ENCODE results near the gene SIX5. TPM values are rescaled to one million over a fixed set of nuclear protein-coding genes. Genes with fewer than 3 reads are reported as not detected.
"Not testable (repeated sequence)": the region's sequence is repeated elsewhere in the genome, so short reads cannot be mapped to it uniquely, and the experiment has no call there.

SIX5 gene
- total RNA-seq, 1 experiment from 2014 or later = 9.3 TPM

GRCh38 chr19:45752639-45753038 lies 16.4 kb downstream of the SIX5 start:
- no peak for ATAC-seq
- no peak overlapping the region for H3K4me3 ChIP-seq (ENCODE audit: low read length)

GRCh38 chr19:45751483-45751882 lies 17.6 kb downstream of the SIX5 start:
- DNase-seq; H3K9me2 ChIP-seq (replicated peaks; ENCODE audit: low read length); H3K9ac ChIP-seq (ENCODE audit: low read length); H3F3A ChIP-seq (ENCODE audit: low read length, unreplicated experiment); H3K27ac ChIP-seq (ENCODE audit: low read length); H3K4me3 ChIP-seq (ENCODE audit: low read length); ATAC-seq; H3K79me2 ChIP-seq (ENCODE audit: low read length); H3K4me2 ChIP-seq (ENCODE audit: low read length); intact Hi-C loops (cut with micrococcal nuclease); BruUV-seq (replicated peaks); POLR2A ChIA-PET (ENCODE audit: unreplicated experiment); H2AFZ ChIP-seq (ENCODE audit: low read length); H4K20me1 ChIP-seq (ENCODE audit: low read length); H3K27me3 ChIP-seq (ENCODE audit: low read length); CTCF ChIA-PET; H3K36me3 ChIP-seq (ENCODE audit: low read depth, low read length); H3K4me1 ChIP-seq (ENCODE audit: insufficient read depth, low read length); H3K9me3 ChIP-seq (ENCODE audit: low read length): not testable (repeated sequence)

More at GRCh38 chr19:45752639-45753038, 16.4 kb downstream of the SIX5 start:
- TF ChIP-seq EZH2 (IDR thresholded peaks at IDR 0.05; ENCODE audit: low read length, unreplicated experiment) (no peak), CTCF (conservative IDR thresholded peaks at IDR 0.05; ENCODE audit: low read depth, low read length) (no peak), EZH2phosphoT487 (IDR thresholded peaks at IDR 0.05; ENCODE audit: borderline replicate concordance, low read length) (no peak)
- Histone ChIP-seq H3K9ac (ENCODE audit: low read length) (no peak overlapping the region), H3F3A (ENCODE audit: low read length, unreplicated experiment) (no peaks in the 10 kb centered on the region), H3K9me3 (ENCODE audit: low read length) (no peaks in the 10 kb centered on the region), H3K9me2 (replicated peaks; ENCODE audit: low read length) (no peaks in the 10 kb centered on the region), H4K20me1 (ENCODE audit: low read length) (no peaks in the 10 kb centered on the region), H3K4me2 (ENCODE audit: low read length) (no peak overlapping the region), H3K36me3 (ENCODE audit: low read depth, low read length) (no peaks in the 10 kb centered on the region), H3K79me2 (ENCODE audit: low read length) (no peaks in the 10 kb centered on the region), H3K27me3 (ENCODE audit: low read length) (no peaks in the 10 kb centered on the region), H2AFZ (ENCODE audit: low read length) (no peak overlapping the region), H3K4me1 (ENCODE audit: insufficient read depth, low read length) (no peaks in the 10 kb centered on the region), H3K27ac (ENCODE audit: low read length) (no peak overlapping the region)
- POLR2A ChIA-PET (ENCODE audit: unreplicated experiment) = no interaction called here
- BruUV-seq (replicated peaks) = no TSS peak
- CTCF ChIA-PET = no interaction called here
- DNase-seq = no peak
- intact Hi-C loops (cut with micrococcal nuclease) = no loop called here

GRCh38 chr19:45747513-45747912 lies 21.5 kb downstream of the SIX5 start:
- Histone ChIP-seq H3K79me2 (ENCODE audit: low read length) (no peaks in the 10 kb centered on the region), H3K36me3 (ENCODE audit: low read depth, low read length) (no peaks in the 10 kb centered on the region), H3F3A (ENCODE audit: low read length, unreplicated experiment) (no peaks in the 10 kb centered on the region), H3K9me3 (ENCODE audit: low read length) (no peaks in the 10 kb centered on the region), H3K4me2 (ENCODE audit: low read length) (no peak overlapping the region), H3K4me3 (ENCODE audit: low read length) (no peak overlapping the region), H3K27ac (ENCODE audit: low read length) (no peak overlapping the region), H3K9ac (ENCODE audit: low read length) (no peak overlapping the region), H3K4me1 (ENCODE audit: insufficient read depth, low read length) (no peaks in the 10 kb centered on the region), H2AFZ (ENCODE audit: low read length) (no peak overlapping the region), H4K20me1 (ENCODE audit: low read length) (no peaks in the 10 kb centered on the region), H3K9me2 (replicated peaks; ENCODE audit: low read length) (no peaks in the 10 kb centered on the region), H3K27me3 (ENCODE audit: low read length) (no peaks in the 10 kb centered on the region)
- ATAC-seq (no peak), DNase-seq (no peak)
- POLR2A ChIA-PET (ENCODE audit: unreplicated experiment) = no interaction called here
- intact Hi-C loops (cut with micrococcal nuclease) = no loop called here
- BruUV-seq (replicated peaks) = no TSS peak
- TF ChIP-seq EZH2 (IDR thresholded peaks at IDR 0.05; ENCODE audit: low read length, unreplicated experiment) (no peak), EZH2phosphoT487 (IDR thresholded peaks at IDR 0.05; ENCODE audit: borderline replicate concordance, low read length) (no peak), CTCF (conservative IDR thresholded peaks at IDR 0.05; ENCODE audit: low read depth, low read length) (no peak)
- CTCF ChIA-PET = no interaction called here
